DMS53 (cell line): ENCODE measurements around the gene RASL12.
"Not testable (repeated sequence)": the region's sequence is repeated elsewhere in the genome, so short reads cannot be mapped to it uniquely, and the experiment has no call there.

Source experiments
- DNase-seq: peaks from one replicate; lab custom pipeline; 2025; lab: John Stamatoyannopoulos, UW

The RASL12 gene

DNA sequence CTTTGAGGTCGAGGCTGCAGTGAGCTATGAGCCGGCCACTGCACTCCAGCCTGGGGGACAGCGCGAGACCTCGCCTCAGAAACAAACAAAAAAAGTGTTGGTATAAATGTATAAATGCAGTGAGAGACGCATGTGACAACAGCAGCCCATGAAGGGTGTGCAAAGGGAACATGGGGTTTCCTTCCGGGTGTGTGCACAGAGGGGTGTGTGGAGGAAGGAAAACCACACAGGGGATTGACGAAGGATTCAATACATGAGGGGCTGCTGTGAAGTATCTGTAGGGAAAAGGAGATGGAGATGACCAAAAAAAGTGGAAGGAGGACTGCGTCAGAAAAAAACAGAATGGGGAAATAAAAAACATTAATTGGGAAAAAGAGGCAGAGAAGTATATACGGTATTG, 39.5 kb downstream of the RASL12 start:
- DNase-seq: no peak

DNA sequence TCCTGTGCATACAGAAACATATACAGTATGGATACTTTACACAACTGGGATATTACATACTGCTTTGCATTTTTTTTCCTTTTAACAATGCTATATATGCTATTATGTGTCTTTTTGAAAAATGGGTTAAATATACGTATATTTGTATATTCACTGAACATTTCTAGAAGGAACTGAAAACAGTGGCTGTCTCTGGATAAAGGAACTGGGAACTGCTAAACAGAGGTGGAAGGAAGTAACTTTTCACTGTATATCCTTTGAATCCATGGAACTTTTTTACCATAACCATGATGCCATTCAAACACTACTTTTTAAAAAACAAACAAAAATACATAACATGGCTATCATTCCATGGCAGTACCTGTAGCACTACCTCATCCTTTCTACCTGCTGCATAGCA, 40.2 kb downstream of the RASL12 start:
- no peak for DNase-seq

DNA sequence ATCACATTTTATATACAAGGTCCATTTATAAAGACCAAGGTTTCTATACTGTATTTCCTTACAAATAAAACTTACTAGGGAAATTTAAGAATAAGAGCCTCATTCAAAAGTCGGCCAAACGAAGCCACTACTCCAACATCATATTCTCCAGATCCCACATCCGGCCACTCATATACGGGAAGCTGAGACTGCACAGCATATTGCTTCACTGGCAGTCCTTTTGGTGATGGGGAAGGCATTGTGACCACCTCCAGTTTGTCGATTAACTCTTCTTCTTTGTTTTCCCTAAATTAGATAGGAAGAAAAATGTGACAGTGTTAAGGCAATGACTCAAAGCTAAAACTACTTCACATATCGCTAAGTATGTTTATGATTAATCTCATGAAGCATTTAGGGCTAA, 41.0 kb downstream of the RASL12 start:
- no peak for DNase-seq

GRCh38 chr15:65021488-65021887, 46.3 kb downstream of the RASL12 start:
- no peak for DNase-seq

- DNase-seq: no peak
Measured at GRCh38 chr15:65020419-65020818, 47.4 kb downstream of the RASL12 start.

- not testable (repeated sequence) for DNase-seq
Measured at GRCh38 chr15:65011198-65011597, 56.6 kb downstream of the RASL12 start.

- no peak for DNase-seq
Measured at GRCh38 chr15:65008983-65009382, 58.8 kb downstream of the RASL12 start.

DNA sequence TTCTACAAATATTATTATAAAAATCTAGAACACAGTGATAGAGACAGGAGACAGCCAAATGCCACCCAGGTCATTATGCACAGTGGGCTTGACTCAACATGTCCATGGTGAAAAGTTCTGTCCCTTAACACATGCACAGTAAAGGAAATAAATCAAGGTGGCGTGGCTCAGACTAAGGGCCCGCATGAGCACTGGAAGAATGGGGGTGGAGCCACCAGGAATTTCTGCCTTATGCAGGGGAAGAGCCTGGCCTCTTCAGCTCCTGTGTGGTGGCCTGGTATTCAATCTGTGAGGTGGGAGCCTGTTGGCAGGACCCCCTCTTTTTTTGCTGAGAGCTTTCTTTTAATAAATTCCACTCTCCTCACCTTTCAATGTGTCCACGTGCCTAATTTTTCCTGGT, 60.9 kb downstream of the RASL12 start:
- no peak for DNase-seq

DNA sequence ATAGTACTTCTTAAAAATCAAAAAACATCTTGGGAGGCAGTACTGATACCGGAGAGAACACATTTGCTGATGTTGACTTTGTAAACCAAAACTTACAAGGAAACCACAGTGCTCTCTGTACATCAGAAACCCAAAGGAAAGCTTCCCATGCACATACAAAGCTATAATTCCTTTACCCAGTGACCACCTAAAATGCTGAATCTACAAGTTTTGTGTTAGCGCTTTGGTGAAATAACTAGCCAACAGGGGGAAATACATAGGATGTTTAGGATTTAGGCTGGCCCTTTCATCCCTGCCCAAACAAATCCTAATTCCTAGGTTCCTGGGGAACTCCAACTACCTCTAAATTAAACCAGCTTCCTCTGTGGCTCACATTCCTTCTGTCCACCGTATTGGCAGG, 62.8 kb downstream of the RASL12 start:
- DNase-seq: no peak
